Middle frontal gyrus (tissue), 1 donor: ENCODE measurements around the gene RNF112.
A peak's percentile ranks its signal among the peaks of the same experiment; 100 is the strongest.

Source experiments
- DNase-seq: peaks from one replicate; pipeline ENCODE4 v3.0.0-alpha.2; 2015; ENCODE audit warnings: low spot score; ENCODE audit errors: extremely low spot score

Gene RNF112

GRCh38 chr17:19372866-19373504, 38.0 kb upstream of the RNF112 start:
- no peak for DNase-seq

- no peak for DNase-seq
These were observed 36.9 kb upstream of the RNF112 start for GRCh38 chr17:19374136-19374535.

- no peak for DNase-seq
These were observed 35.3 kb upstream of the RNF112 start for GRCh38 chr17:19375732-19376131.

DNA sequence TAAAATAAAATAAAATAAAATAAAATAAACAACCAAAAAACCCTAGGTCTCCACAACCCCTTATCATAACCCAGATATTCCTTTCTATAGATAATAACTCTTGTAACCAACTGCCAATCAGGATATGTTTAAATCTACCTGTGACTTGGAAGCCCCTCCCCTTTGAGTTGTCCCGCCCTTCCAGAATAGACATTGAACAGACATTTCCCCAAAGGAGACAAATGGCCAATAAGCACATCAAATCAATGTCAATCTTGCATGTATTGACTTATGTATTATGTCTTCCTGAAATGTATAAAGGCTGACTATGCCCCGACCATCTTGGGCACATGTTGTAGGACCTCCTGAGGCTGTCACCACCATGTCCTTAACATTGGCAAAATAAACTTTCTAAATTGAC, 34.2 kb upstream of the RNF112 start:
- no peak for DNase-seq

DNA sequence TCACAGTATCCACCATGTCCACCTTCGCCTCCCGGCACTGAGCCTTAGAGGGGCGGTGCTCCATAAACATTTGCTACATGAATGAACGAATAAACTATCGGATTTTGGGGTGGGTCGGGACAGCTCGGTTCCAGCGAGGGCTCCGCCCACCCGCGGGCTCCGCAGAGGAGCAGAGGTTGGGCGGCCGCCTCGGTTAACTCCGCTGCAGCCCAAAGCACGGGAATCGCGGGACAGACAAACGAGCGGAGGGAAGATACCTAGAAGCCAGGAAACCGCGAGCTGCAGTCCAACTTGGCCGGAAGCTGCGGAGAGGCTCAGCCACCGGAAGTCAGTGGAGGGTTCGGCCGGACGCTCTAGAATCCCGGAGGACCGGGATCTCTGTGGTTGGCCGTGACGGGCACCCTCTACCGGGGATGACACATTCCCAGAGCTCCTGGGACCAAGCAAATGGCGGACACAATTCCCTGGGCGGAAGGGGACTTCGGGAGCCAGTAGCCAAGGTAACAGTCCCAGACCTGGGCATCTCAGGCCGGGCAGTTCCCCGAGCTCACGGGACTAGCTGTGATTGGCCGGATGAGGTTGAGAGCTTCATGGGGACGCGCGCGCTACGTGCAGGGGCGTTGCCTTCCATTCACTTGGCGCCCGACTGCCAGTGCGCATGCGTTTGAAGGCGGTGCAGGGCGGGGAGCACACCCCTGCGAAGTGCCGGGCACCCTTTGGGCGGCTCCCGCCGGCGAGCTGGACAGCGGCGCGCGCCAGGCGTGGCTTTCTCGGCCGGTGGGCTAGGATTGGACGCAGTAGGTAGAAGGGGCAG, 33.2 kb upstream of the RNF112 start:
- peak; percentile 97 for DNase-seq

DNA sequence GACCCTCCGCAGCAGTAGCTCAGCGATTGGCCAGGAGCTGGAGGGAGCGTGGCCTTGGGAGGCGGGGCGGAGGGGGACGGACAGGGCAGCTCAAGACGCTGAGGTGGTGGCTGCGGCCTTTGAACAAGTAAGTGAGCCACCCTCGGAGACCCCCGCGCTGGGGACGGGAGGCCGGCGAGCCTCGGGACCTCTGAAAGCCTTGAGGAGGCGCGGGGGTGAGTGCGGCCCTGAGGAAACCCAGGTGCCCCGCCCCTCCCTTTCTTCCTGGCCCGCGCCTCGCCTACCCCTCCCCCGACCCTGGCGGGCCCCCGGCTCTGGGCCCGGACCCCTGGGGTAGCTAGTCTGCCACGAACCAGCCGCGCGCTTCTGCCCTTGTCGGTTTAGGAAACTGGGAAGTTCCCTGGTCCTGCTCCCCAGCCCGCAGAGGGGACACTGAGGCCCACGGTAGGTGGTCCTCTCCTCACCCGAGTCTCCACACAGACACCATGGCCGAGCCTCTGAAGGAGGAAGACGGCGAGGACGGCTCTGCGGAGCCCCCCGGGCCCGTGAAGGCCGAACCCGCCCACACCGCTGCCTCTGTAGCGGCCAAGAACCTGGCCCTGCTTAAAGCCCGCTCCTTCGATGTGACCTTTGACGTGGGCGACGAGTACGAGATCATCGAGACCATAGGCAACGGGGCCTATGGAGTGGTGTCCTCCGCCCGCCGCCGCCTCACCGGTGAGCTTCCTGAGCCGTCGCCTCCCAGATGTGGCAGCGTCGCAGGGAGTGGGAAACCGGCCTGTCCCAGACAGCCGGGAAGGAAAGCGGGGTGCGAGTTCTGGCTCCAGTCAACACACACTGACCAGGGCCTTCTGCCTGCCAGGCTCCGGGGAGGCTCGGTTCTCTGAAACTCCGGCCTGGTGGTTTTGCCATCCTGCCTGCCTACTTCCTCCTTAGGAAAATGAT, 32.3 kb upstream of the RNF112 start, which contains the start of gene MAPK7:
TSS of gene MAPK7 (plus strand) at position 83 of the 945 bp plus-strand sequence. CDS start at position 486, 403 bp downstream.
- no peak for DNase-seq

- no peak for DNase-seq
These were observed 31.5 kb upstream of the RNF112 start for GRCh38 chr17:19379361-19380065.

DNA sequence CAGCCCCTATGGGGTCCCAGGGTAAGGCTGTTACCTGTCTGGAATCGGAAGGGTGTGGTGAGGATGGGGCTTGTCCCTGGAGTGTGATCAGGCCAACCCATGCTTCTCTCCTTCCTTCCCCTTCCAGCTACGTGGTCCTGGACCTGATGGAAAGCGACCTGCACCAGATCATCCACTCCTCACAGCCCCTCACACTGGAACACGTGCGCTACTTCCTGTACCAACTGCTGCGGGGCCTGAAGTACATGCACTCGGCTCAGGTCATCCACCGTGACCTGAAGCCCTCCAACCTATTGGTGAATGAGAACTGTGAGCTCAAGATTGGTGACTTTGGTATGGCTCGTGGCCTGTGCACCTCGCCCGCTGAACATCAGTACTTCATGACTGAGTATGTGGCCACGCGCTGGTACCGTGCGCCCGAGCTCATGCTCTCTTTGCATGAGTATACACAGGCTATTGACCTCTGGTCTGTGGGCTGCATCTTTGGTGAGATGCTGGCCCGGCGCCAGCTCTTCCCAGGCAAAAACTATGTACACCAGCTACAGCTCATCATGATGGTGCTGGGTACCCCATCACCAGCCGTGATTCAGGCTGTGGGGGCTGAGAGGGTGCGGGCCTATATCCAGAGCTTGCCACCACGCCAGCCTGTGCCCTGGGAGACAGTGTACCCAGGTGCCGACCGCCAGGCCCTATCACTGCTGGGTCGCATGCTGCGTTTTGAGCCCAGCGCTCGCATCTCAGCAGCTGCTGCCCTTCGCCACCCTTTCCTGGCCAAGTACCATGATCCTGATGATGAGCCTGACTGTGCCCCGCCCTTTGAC, 30.3 kb upstream of the RNF112 start:
- no peak for DNase-seq

DNA sequence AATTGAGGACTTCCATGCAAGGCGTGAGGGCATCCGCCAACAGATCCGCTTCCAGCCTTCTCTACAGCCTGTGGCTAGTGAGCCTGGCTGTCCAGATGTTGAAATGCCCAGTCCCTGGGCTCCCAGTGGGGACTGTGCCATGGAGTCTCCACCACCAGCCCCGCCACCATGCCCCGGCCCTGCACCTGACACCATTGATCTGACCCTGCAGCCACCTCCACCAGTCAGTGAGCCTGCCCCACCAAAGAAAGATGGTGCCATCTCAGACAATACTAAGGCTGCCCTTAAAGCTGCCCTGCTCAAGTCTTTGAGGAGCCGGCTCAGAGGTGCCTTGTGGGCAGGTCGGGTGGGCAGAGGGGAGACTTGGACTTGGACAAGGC, 29.7 kb upstream of the RNF112 start:
- no peak for DNase-seq

DNA sequence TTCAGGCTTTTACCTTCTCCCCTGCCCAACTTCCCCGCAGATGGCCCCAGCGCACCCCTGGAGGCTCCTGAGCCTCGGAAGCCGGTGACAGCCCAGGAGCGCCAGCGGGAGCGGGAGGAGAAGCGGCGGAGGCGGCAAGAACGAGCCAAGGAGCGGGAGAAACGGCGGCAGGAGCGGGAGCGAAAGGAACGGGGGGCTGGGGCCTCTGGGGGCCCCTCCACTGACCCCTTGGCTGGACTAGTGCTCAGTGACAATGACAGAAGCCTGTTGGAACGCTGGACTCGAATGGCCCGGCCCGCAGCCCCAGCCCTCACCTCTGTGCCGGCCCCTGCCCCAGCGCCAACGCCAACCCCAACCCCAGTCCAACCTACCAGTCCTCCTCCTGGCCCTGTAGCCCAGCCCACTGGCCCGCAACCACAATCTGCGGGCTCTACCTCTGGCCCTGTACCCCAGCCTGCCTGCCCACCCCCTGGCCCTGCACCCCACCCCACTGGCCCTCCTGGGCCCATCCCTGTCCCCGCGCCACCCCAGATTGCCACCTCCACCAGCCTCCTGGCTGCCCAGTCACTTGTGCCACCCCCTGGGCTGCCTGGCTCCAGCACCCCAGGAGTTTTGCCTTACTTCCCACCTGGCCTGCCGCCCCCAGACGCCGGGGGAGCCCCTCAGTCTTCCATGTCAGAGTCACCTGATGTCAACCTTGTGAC, 29.1 kb upstream of the RNF112 start:
- DNase-seq: no peak

DNA sequence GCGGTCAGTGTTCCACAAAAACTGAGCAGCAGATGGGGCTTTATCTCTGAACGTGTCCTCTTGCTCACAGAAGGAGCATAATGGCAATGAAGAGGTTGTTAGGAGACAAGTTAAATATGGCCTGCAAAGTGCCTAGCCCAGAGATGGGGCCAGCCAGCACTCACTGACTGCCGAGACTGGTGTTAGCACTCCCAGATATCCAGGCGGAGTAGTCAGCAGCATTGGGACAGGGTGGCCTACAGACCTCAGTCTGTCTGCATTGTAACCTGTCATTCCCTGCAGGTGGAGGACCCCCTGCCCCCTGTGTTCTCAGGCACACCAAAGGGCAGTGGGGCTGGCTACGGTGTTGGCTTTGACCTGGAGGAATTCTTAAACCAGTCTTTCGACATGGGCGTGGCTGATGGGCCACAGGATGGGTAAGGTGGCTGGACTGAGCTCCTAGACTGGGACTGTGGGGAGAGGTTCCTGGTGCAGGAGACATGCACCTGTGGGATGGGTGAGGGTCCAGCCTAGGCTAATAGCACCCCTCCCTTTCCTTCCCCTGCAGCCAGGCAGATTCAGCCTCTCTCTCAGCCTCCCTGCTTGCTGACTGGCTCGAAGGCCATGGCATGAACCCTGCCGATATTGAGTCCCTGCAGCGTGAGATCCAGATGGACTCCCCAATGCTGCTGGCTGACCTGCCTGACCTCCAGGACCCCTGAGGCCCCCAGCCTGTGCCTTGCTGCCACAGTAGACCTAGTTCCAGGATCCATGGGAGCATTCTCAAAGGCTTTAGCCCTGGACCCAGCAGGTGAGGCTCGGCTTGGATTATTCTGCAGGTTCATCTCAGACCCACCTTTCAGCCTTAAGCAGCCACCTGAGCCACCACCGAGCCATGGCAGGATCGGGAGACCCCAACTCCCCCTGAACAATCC, 28.2 kb upstream of the RNF112 start:
- no peak for DNase-seq

DNA sequence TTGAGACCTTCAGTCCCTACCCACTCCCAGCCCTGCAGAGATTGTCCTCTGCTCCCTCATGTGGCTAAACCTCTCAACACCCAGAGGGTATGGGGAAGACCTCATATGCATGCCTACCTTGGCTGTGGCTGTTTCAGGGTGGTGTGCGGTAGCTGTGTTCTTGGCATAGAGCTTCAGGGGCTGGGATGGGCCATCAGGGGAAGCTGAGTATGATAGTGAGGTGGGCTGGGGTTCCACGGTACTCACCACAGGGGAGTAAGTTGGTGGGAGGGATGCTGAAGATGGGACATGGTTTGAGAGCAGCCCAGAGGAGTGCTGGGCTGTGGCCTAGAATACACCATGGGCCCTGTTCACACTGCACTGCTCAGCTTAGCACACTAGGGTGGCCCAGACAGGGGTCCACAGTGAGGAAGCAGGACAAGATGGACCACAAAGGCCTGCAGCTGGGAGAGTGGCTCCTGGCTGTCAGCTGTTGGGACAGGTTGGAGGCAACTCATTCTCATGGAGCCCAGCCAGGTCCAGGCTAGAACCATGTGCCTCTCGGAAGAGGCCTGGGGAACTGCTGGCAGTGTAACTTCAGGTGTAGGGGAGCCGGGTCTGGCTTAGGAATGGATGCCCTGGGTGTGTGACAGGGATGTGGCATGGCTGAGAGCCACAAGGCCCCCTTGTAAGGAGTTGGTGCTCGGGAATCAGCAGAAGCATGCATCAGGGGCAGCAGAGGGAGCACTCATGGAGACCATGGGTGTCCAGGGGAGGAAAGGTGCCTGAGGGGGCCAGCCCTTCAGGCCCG, 27.2 kb upstream of the RNF112 start:
- DNase-seq: no peak

DNA sequence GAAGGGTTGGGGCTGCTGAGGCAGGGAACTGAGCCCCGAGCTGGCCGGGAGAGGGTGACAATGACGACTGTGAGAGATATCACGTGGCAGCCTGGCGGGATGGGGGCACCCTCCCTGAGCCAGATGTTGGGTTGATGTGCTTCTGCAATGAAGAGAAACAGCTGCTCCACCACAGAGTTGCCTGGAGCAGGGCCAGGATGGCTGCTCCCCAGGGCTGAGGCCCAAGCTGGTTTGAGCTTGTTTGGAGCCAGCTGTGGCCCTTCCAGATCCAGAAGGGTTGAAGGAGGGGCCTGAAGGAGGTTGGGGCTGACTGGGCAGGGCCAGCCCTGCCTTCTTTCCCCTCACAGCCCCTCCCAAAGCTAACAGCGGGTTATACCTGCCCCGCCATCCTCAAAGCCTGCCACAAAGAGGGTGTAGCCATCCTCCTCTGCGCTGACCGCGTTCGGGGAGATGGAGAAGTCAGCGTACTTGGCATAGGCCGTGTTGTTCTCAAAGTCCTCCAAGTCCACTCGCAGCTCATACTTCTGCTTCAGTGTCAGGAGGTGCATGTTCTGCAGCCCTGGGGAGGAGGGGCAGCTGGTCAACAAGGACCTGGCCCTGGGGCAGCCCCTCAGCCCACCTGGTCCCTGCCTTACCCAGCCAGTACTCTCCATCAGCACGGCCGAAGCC, 26.2 kb upstream of the RNF112 start:
- DNase-seq: peak; percentile 62

GRCh38 chr17:19385521-19385983, 25.5 kb upstream of the RNF112 start:
- no peak for DNase-seq

DNA sequence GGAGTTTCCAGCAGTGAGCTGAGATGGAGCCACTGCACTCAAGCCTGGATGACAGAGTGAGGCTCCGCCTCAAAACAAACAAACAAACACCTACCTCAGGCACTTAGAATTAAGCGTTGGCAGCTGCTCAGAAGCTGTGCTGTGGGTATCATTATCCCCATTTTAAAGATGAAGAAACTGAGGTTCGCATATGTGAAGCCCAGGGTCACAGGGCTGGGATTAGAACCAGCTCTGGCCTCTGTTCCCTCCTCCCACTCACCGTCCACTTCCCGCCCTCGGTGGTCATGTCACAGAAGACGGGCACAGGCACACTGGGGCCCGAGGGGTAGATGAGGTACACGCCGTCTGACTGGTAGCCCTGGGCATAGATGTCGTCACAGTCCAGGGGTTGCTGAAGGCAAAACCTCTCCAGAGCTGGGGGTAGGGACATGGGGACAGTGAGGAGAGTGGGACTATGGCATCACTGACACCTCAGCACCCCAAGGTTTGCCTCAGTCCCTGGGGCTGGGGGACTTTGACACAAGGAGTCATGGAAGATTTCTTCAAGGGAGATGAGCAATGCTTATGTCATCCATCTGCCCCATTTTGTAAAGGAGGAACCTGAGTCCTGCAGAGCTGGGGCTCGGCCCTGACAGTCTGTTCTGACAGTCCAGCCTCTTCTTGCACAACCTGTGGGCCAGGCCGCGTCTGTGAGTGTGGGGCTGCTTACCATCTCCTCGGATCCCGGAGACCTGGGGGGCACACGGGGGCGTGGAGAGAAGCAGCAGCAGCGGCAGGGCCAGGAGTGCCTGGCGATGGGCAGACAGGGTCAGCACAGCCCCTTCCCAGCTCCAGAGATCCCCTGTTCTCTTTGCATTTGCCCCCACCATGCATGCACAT, 24.7 kb upstream of the RNF112 start:
- no peak for DNase-seq
